ENCODE data around the gene RBM26. TPM values are rescaled to one million over a fixed set of nuclear protein-coding genes. Genes with fewer than 3 reads are reported as not detected.

Gene RBM26
- total and polyA plus RNA-seq, 2 donors (not counting 1 experiment from before 2014, with no cell fraction given), result 19.9 to 20.3 TPM

DNA sequence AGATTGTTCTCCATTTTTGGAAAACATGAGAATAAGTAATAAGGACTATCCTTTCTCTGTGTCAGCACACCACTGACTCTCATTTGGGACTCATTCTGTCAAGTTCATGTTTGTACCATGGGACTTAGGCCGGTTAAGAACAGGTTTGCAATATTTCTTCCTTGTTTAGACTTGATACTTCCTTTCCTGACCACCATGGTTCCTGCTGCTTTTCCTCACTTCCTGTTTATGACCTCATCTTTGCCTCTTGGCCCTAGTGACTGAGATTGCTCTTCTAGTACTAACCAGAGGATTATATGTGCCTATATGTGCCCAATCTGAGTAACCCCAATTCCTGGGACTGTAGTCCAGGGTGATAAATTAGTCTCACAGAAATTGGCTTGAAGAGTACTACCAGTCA lies 42.4 kb upstream of the RBM26 start:
- peak in 1 of 2 donors; percentile 4 for DNase-seq (ENCODE audit: low read depth in 2 of 2)
- Histone ChIP-seq H3K4me2 (ENCODE audit: extremely low read depth, insufficient read depth, low read length) (no peak overlapping the region), H3K9me3 (ENCODE audit: control insufficient read depth, insufficient read depth, low read depth, low read length) (no peaks in the 10 kb centered on the region), H3K79me2 (ENCODE audit: control insufficient read depth, insufficient read depth, low read length) (no peaks in the 10 kb centered on the region), H3K4me1 (ENCODE audit: control insufficient read depth, extremely low read depth, insufficient read depth, low read length) (peaks cover 8% of the 10 kb centered on the region), H3K27me3 (ENCODE audit: control insufficient read depth, insufficient read depth, low read length) (no peaks in the 10 kb centered on the region), H3K4me3 (replicated peaks in 1 of 4; ENCODE audit: control extremely low read depth in 1 of 4, insufficient read depth in 1 of 4, low read depth in 3 of 4, low read length in 4 of 4) (no peak overlapping the region), H4K20me1 (ENCODE audit: control insufficient read depth, extremely low read depth, insufficient read depth, low read length) (no peaks in the 10 kb centered on the region), H2AFZ (ENCODE audit: low read length) (no peak overlapping the region), H3K9ac (ENCODE audit: insufficient read depth, low read length) (no peak overlapping the region), H3K36me3 (ENCODE audit: control insufficient read depth, insufficient read depth, low read length) (no peaks in the 10 kb centered on the region), H3K27ac (ENCODE audit: insufficient read depth, low read length) (no peak overlapping the region)
- TF ChIP-seq, protein P1, sequence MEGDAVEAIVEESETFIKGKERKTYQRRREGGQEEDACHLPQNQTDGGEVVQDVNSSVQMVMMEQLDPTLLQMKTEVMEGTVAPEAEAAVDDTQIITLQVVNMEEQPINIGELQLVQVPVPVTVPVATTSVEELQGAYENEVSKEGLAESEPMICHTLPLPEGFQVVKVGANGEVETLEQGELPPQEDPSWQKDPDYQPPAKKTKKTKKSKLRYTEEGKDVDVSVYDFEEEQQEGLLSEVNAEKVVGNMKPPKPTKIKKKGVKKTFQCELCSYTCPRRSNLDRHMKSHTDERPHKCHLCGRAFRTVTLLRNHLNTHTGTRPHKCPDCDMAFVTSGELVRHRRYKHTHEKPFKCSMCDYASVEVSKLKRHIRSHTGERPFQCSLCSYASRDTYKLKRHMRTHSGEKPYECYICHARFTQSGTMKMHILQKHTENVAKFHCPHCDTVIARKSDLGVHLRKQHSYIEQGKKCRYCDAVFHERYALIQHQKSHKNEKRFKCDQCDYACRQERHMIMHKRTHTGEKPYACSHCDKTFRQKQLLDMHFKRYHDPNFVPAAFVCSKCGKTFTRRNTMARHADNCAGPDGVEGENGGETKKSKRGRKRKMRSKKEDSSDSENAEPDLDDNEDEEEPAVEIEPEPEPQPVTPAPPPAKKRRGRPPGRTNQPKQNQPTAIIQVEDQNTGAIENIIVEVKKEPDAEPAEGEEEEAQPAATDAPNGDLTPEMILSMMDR (conservative IDR thresholded peaks at IDR 0.05 in 1 of 2, IDR thresholded peaks at IDR 0.05 in 1 of 2; ENCODE audit: low read depth in 1 of 2, low read length in 2 of 2), result no peak
- TF ChIP-seq EZH2 (IDR thresholded peaks at IDR 0.05; ENCODE audit: low read length, missing control alignments), result no peak

DNA sequence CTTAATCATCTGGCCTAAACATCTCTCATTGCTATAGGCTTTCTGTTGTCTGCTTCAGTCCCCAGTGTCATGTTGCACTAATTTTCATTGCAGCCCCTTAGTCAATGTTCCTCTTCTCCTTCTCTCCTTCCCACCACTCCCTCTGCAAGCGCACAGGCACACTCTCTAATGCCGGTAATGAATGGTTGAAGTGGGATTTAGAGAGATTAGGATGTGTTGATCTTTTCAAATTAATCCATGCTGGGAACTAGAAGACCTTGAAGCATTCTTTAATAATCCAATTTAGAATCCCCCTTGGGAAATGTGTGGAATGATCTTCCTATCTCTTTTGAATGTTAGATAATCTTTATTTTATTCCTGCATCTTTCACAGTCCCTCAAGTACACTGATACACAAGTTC lies 41.7 kb upstream of the RBM26 start:
- Histone ChIP-seq H3K36me3 (ENCODE audit: control insufficient read depth, insufficient read depth, low read length) (no peaks in the 10 kb centered on the region), H3K4me2 (ENCODE audit: extremely low read depth, insufficient read depth, low read length) (no peak overlapping the region), H2AFZ (ENCODE audit: low read length) (no peak overlapping the region), H3K79me2 (ENCODE audit: control insufficient read depth, insufficient read depth, low read length) (no peaks in the 10 kb centered on the region), H3K27me3 (ENCODE audit: control insufficient read depth, insufficient read depth, low read length) (no peaks in the 10 kb centered on the region), H3K4me3 (replicated peaks in 1 of 4; ENCODE audit: control extremely low read depth in 1 of 4, insufficient read depth in 1 of 4, low read depth in 3 of 4, low read length in 4 of 4) (no peak overlapping the region), H4K20me1 (ENCODE audit: control insufficient read depth, extremely low read depth, insufficient read depth, low read length) (no peaks in the 10 kb centered on the region), H3K4me1 (ENCODE audit: control insufficient read depth, extremely low read depth, insufficient read depth, low read length) (peaks cover 8% of the 10 kb centered on the region), H3K9ac (ENCODE audit: insufficient read depth, low read length) (no peak overlapping the region), H3K27ac (ENCODE audit: insufficient read depth, low read length) (no peak overlapping the region), H3K9me3 (ENCODE audit: control insufficient read depth, insufficient read depth, low read depth, low read length) (no peaks in the 10 kb centered on the region)
- no peak for TF ChIP-seq EZH2 (IDR thresholded peaks at IDR 0.05; ENCODE audit: low read length, missing control alignments)
- TF ChIP-seq, protein P1 (conservative IDR thresholded peaks at IDR 0.05 in 1 of 2, IDR thresholded peaks at IDR 0.05 in 1 of 2; ENCODE audit: low read depth in 1 of 2, low read length in 2 of 2), result no peak
- no peak for DNase-seq (ENCODE audit: low read depth in 2 of 2)

DNA sequence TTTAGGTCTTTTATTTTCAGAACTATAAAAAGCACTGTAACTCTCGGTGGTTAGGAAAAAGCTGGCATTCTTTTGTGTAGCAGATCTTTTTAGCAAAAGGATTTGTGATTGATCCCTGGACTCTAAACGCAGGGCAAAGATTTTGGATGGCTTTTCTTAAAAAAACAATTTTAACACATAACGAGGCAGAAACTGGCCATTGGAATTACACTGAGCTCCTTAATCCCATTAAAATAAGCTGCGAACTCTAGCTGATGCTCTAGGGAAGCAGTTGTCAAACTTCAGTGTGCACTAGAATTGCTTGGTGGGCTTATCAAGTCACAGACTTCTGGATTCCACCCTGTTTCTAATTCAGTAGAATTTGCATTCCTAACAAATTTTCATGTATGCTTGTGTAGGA lies 41.1 kb upstream of the RBM26 start:
- H3K4me3 ChIP-seq (replicated peaks in 1 of 4; ENCODE audit: control extremely low read depth in 1 of 4, insufficient read depth in 1 of 4, low read depth in 3 of 4, low read length in 4 of 4), result no peak overlapping the region
- no peak for DNase-seq (ENCODE audit: low read depth in 2 of 2)
- H3K79me2 ChIP-seq (ENCODE audit: control insufficient read depth, insufficient read depth, low read length), result no peaks in the 10 kb centered on the region
- H3K36me3 ChIP-seq (ENCODE audit: control insufficient read depth, insufficient read depth, low read length), result no peaks in the 10 kb centered on the region
- no peak overlapping the region for H3K4me2 ChIP-seq (ENCODE audit: extremely low read depth, insufficient read depth, low read length)
- peaks cover 6% of the 10 kb centered on the region for H3K4me1 ChIP-seq (ENCODE audit: control insufficient read depth, extremely low read depth, insufficient read depth, low read length)
- H3K9me3 ChIP-seq (ENCODE audit: control insufficient read depth, insufficient read depth, low read depth, low read length), result no peaks in the 10 kb centered on the region
- H3K27me3 ChIP-seq (ENCODE audit: control insufficient read depth, insufficient read depth, low read length), result no peaks in the 10 kb centered on the region
- no peak for TF ChIP-seq EZH2 (IDR thresholded peaks at IDR 0.05; ENCODE audit: low read length, missing control alignments)
- TF ChIP-seq, protein P1 (conservative IDR thresholded peaks at IDR 0.05 in 1 of 2, IDR thresholded peaks at IDR 0.05 in 1 of 2; ENCODE audit: low read depth in 1 of 2, low read length in 2 of 2), result no peak
- no peak overlapping the region for H2AFZ ChIP-seq (ENCODE audit: low read length)
- no peak overlapping the region for H3K9ac ChIP-seq (ENCODE audit: insufficient read depth, low read length)
- no peak overlapping the region for H3K27ac ChIP-seq (ENCODE audit: insufficient read depth, low read length)
- no peaks in the 10 kb centered on the region for H4K20me1 ChIP-seq (ENCODE audit: control insufficient read depth, extremely low read depth, insufficient read depth, low read length)

Data from fibroblast of lung (primary cell).